Mucosa of descending colon (tissue), 3 donors: ENCODE data around the gene ATP10D. TPM values are rescaled to one million over a fixed set of nuclear protein-coding genes. Genes with fewer than 3 reads are reported as not detected.
A peak's percentile ranks its signal among the peaks of the same experiment; 100 is the strongest.

ENCODE experiments used
- ATAC-seq: fragments of 200-7000 bp; cut with Tn5 transposase; one replicate; pipeline ENCODE4 v1.9.1; 2020; ENCODE audit warnings: mild to moderate bottlenecking, moderate library complexity
- DNase-seq, 3 donors: peaks; one replicate each; pipeline ENCODE4 v3.0.0-alpha.2; 2020
- H3K36me3 ChIP-seq: fragments of 200-600 bp; one replicate; pipeline ENCODE4 v1.8.0; 2021; ENCODE audit warnings: low read depth, mild to moderate bottlenecking
- H3K4me1 ChIP-seq: fragments of 200-600 bp; one replicate; pipeline ENCODE4 v1.8.0; 2021; ENCODE audit warnings: low read depth, mild to moderate bottlenecking
- H3K4me3 ChIP-seq: fragments of 200-600 bp; one replicate; pipeline ENCODE4 v1.8.0; 2021; ENCODE audit warnings: mild to moderate bottlenecking
- H3K9me3 ChIP-seq: fragments of 200-600 bp; one replicate; pipeline ENCODE4 v1.8.0; 2021; ENCODE audit warnings: mild to moderate bottlenecking
- intact Hi-C, 2 donors: fragments of 100-400 bp; cut with DNase I in 1 of 2; cut with micrococcal nuclease in 1 of 2; formaldehyde crosslinking; loops; one replicate each; pipeline versions ENCODE4 v1.11.0 to v1.11.1; 2022; cut with DNase I, micrococcal nuclease
- total RNA-seq, 3 donors: library from RNA; stranded (reverse); fragmentation: NEBNext Ultra II Directional in 2 of 3; extraction: Animal tissue kit (Norgen Biotek cat#: 25700) in 2 of 3; gene quantifications; one replicate each; pipeline versions ENCODE4 v1.2.1 to v1.2.4, GENCODE V29; 2021 to 2023
- TF ChIP-seq, protein P1 (sequence below): fragments of 200-600 bp; IDR thresholded peaks from one replicate; pipeline ENCODE4 v1.8.0; 2022; ENCODE audit warnings: antibody characterized with exemption, mild to moderate bottlenecking
- donor health status: DM: no; HTN: no; CAD: no; lungs with moderate emphysema.
- donor health status: DM: no; HTN: no; CAD: no.
- donor health status: DM: no; HTN: yes; CAD: no.

ATP10D gene
- total RNA-seq, 3 donors from 2014 or later: 9.9 to 24.9 (median 11.4) TPM

DNA sequence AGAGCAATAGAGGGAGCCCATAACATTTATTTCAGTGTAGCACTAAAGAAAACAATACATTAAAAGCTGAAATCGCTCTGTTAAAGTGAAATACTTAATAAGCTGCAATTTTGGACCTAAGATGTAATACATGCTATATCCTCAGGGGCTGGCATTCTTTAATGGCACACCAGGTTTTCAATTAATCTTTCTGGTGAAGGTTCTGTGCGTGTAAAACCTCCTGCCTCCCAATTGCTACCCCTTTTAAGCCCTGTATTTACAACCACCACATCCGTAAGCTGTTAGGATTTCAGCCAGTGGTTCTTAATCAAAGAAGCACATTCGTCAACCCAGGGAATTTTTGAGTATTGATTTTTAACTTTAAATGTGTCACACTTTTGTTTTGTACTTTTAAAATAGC, 14.0 kb upstream of the ATP10D start:
- no peak for ATAC-seq
- Histone ChIP-seq H3K9me3 (no peaks in the 10 kb centered on the region), H3K36me3 (no peaks in the 10 kb centered on the region), H3K4me1 (no peaks in the 10 kb centered on the region), H3K4me3 (no peak overlapping the region)
- TF ChIP-seq, protein P1, sequence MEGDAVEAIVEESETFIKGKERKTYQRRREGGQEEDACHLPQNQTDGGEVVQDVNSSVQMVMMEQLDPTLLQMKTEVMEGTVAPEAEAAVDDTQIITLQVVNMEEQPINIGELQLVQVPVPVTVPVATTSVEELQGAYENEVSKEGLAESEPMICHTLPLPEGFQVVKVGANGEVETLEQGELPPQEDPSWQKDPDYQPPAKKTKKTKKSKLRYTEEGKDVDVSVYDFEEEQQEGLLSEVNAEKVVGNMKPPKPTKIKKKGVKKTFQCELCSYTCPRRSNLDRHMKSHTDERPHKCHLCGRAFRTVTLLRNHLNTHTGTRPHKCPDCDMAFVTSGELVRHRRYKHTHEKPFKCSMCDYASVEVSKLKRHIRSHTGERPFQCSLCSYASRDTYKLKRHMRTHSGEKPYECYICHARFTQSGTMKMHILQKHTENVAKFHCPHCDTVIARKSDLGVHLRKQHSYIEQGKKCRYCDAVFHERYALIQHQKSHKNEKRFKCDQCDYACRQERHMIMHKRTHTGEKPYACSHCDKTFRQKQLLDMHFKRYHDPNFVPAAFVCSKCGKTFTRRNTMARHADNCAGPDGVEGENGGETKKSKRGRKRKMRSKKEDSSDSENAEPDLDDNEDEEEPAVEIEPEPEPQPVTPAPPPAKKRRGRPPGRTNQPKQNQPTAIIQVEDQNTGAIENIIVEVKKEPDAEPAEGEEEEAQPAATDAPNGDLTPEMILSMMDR: no peak
- intact Hi-C loops: no loop called here
- DNase-seq: no peak

DNA sequence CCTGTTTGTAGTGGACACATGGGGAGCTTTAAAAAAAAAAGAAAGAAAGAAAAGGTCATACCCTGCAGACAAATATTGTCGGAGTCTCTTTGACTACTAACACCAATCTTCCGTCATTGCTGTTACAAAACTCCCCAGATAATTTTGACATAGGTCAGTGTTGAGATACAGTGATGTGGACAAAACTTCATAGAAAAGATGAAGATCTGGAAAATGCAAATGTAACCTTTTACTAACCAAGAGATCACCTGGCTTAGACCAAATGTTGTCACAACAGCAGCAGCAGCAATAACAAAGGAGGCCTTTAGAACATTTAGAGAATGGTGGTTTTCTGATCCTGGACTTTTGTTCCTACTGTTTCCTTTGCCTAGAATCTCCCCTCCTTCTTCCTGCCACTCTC, 13.5 kb upstream of the ATP10D start:
- no peak for ATAC-seq
- no peaks in the 10 kb centered on the region for H3K4me1 ChIP-seq
- no peaks in the 10 kb centered on the region for H3K9me3 ChIP-seq
- intact Hi-C loops: no loop called here
- TF ChIP-seq, protein P1: no peak
- H3K4me3 ChIP-seq: no peak overlapping the region
- no peak for DNase-seq
- no peaks in the 10 kb centered on the region for H3K36me3 ChIP-seq

DNA sequence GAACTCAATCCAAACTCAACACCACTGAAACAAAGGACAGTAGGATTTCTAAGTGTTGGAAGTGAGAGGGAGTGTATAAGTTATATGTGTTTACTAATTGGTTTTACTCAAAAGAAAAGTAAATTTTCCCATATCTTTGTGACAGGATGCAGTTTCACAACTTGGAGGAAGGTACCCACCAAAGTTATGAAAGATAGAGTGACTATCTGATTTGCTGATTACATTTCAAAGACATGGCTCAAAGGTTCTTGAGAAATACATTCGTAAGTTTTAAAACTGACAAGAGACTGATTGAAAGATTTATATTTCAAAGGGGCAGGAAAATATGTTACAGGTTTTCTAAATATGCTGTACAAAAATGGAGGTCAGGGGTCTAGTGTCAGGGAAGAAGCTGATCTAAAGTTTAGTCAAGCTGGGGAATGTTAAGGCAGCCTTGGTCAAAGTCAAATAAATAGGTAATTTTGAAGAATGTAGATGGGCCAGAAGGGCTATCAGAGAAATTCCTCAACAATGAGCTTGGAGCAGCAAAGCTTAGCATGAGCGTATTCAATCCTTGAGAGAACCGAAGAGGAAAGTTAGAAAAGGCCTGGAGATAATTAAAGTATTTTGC, 11.8 kb upstream of the ATP10D start:
- Histone ChIP-seq H3K4me1 (no peaks in the 10 kb centered on the region), H3K9me3 (no peaks in the 10 kb centered on the region), H3K4me3 (no peak overlapping the region), H3K36me3 (no peaks in the 10 kb centered on the region)
- ATAC-seq: no peak
- TF ChIP-seq, protein P1: no peak
- no peak for DNase-seq
- intact Hi-C loops: no loop called here

DNA sequence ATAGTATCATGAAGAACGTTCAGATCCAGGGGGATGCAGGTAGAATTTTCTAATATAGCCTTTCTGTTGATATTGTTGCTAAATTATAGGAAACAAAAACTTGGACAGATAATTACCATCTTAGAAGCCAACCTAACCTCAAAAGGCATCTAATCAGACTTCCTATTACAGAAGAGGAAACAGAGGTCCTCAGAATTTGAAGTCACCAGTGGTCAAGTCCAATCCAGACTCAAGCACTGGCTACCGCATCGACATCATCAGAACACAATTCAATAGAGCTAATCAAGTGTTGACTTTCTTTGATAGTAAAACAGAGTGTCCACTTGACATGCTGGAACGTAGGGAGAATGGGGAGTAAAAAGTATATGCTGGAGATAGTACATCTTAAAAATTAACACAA, 10.3 kb upstream of the ATP10D start:
- DNase-seq (no peak), ATAC-seq (no peak)
- H3K9me3 ChIP-seq: no peaks in the 10 kb centered on the region
- H3K36me3 ChIP-seq: no peaks in the 10 kb centered on the region
- intact Hi-C loops: no loop called here
- TF ChIP-seq, protein P1: no peak
- H3K4me1 ChIP-seq: no peaks in the 10 kb centered on the region
- H3K4me3 ChIP-seq: no peak overlapping the region

DNA sequence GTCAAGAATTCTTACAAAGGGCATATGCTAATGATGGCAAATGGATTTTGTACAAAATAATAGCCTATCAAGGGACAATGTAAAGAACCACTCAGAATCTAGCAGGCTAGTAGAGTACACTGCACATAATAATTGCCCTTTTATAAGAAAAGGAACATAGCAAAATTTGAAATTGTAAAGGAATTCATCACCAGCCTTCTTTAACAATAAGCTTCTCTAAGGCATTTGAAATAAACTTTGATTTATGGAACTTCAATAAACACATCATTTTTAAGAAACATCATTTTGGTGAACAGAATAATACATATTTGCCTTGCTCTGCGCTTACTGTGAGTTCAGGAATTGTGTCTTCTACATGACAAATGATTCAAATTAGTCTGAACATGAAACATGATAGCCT, 9.7 kb upstream of the ATP10D start:
- no peak for ATAC-seq
- Histone ChIP-seq H3K9me3 (no peaks in the 10 kb centered on the region), H3K36me3 (no peaks in the 10 kb centered on the region), H3K4me1 (no peaks in the 10 kb centered on the region), H3K4me3 (no peak overlapping the region)
- no peak for DNase-seq
- TF ChIP-seq, protein P1: no peak
- intact Hi-C loops: no loop called here

DNA sequence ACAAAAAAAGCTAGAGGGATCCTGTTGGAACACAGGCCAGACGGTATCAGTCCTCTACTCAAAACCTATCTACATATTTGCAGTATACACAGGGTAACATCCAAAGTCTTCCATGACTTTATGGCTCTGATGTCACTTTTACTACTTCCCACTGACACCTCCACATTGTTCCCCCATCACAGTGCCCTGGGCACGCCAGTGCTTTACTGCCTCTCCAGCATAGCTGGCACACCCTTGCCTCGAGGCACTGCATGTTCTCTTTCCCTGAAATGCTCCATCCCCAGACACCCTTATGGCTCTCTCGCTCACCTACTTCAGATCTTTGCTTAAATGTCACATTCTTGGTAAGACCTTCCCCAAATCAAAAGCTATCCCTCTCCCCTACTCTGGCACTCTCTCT, 6.3 kb upstream of the ATP10D start:
- Histone ChIP-seq H3K4me1 (no peaks in the 10 kb centered on the region), H3K9me3 (no peaks in the 10 kb centered on the region), H3K4me3 (no peak overlapping the region), H3K36me3 (no peaks in the 10 kb centered on the region)
- TF ChIP-seq, protein P1: no peak
- ATAC-seq (peak; percentile 92), DNase-seq (no peak)
- intact Hi-C loops: no loop called here
